T-cell (primary cell): Measurements from ENCODE around the gene ARL6IP4. TPM values are rescaled to one million over a fixed set of nuclear protein-coding genes. Genes with fewer than 3 reads are reported as not detected.

ENCODE experiments used
- total RNA-seq, 35 experiments: library from RNA in 6 of 35; stranded (reverse) in 6 of 35; fragments of 120-200 nt in 1 of 35; gene quantifications; one replicate each; pipeline versions ENCODE4 v1.2.1 to v1.2.4 and lab custom pipeline; 2013 to 2026

Gene ARL6IP4
- total RNA-seq, 5 donors from 2014 or later (not counting 1 experiment from before 2014, with no cell fraction given): 134 to 231 (median 204) TPM

Other genes with a start within 250 kb of the ARL6IP4 start
- gene HCAR1, start 249.8 kb upstream of the ARL6IP4 start, total RNA-seq: under 1 TPM in 2 of 5 donors, not detected in 3; 0.06 to 0.19 TPM
- 10 to 100 TPM; 36.6 to 50.6 (median 44.7) TPM for gene DENR, start 227.9 kb upstream of the ARL6IP4 start, total RNA-seq
- 1 to 10 TPM in 2 of 5 donors, under 1 TPM in 3; 0.70 to 1.5 (median 0.90) TPM for gene CCDC62, start 206.1 kb upstream of the ARL6IP4 start, total RNA-seq
- 100 to 1,000 TPM; 108 to 123 (median 116) TPM for gene HIP1R, start 145.2 kb upstream of the ARL6IP4 start, total RNA-seq
- 10 to 100 TPM; 25.9 to 85.8 (median 34.6) TPM for gene VPS37B, start 84.6 kb upstream of the ARL6IP4 start, total RNA-seq
- 1 to 10 TPM; 5.6 to 7.2 (median 6.1) TPM for gene ABCB9, start 14.2 kb upstream of the ARL6IP4 start, total RNA-seq
- 10 to 100 TPM; 17.4 to 45.3 (median 43.7) TPM for gene OGFOD2, start 5.4 kb upstream of the ARL6IP4 start, total RNA-seq
- 10 to 100 TPM; 32.0 to 56.5 (median 34.8) TPM for gene PITPNM2, start 170.4 kb downstream of the ARL6IP4 start, total RNA-seq